HG02798 (cell line): ENCODE data around the gene FNIP1.
"Not testable (repeated sequence)": the region's sequence is repeated elsewhere in the genome, so short reads cannot be mapped to it uniquely, and the experiment has no call there.

Experiments
- ATAC-seq: cut with Tn5 transposase; IDR thresholded peaks from one replicate; pipeline ENCODE4 v1.9.1; 2021; ENCODE audit warnings: mild to moderate bottlenecking; ENCODE audit not compliant: unreplicated experiment, poor library complexity

Gene FNIP1

DNA sequence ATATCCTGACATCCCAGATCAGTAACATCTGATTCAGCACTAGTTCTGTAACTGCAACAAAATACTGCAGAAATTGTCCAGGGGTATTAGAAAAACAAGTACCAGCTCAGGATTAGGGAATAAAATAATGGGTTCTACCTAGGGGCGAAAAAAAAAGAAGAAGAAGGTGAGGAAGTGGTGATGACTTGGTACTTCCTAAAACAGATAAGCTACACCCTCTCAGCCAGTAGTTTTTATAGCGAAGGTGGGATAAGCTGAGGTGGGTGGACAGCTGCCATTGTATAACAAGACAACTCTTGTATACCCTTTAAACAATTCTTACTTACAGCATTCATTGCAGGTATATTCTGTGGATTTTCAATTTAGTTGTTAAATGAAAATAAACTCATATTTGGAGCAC, 180.9 kb downstream of the FNIP1 start:
- no peak for ATAC-seq

- ATAC-seq = no peak
Observed at GRCh38 chr5:131613423-131613822, 183.4 kb downstream of the FNIP1 start.

- no peak for ATAC-seq
Observed at GRCh38 chr5:131611064-131611381, 185.8 kb downstream of the FNIP1 start.

DNA sequence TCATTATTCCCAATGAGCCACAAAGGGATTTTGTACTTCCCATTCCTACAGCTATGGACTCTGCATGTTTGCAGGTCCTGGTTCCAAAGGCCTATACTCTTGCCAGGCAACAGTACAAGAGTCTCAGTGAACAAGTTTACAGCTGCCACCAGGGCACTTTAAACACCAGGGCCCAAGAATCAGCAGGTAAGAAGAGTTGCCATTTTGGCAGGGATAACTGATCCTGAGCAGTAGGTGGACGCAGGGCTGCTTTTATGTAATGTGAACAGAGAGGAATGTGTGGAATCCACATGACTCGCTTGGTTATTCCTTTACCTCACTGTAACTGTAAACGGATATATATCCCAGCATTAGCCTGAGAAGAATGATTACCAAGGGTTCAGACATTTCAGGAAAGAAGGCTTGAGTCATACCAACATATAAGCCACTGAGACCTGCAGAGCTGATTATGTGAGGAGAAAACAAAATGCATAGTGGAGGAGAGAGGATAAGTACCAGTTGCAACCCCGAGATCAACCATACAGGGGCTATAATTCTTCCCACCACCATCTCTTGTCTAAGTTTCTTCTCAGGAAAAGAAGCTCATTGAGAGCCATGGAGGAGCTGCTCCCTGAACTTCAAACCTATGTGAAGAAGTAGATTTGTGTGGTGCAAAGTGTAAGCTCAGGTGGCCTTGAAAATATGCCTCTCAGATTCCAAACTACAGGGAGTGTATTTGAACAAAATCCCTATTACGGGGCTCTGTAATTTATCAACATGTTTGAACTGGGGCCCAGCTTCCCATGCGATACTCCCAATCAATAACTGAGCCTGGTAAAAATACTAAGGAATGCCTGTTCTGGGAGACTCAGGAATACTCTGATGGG, 186.4 kb downstream of the FNIP1 start:
- no peak for ATAC-seq

DNA sequence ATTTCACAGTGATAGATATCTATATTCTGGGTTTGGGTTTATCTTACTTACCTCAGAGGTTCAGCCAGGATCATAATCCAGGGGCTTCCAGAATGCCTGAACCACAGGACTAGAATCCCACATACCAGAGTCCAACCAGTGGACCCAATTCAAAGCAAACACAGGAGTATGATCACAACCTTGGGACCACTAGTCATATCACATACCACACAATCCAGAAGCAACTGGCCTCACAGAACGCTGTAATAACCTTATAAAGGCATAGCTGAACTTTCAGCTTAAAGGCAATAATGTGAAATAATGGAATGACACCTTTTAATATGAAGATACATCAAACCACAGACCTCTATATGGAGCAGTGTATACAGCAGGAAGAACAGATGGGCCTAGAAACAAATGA, 187.0 kb downstream of the FNIP1 start:
- no peak for ATAC-seq

DNA sequence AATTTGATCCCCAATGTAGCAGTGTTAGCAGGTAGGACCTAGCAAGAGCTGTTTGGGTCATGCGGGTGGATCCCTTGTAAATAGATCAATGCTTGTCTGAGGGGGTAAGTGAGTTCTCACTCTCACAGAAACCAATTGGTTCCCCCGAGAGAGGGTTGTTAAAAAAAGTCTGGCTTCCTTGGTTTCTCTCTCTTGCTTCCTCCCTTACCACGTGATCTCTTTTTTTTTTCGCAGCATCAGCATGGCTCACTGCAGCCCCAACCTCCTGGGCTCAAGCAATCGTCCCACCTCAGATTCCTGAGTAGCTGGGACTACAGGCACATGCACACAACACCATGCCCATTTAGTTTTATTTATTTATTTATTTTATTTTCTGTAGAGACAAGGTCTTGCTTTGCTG, 188.2 kb downstream of the FNIP1 start:
- no peak for ATAC-seq

GRCh38 chr5:131607903-131608540, 188.8 kb downstream of the FNIP1 start:
- ATAC-seq = no peak

GRCh38 chr5:131607418-131607817, 189.4 kb downstream of the FNIP1 start:
- ATAC-seq = no peak

- ATAC-seq = no peak
Observed at GRCh38 chr5:131605086-131605485, 191.7 kb downstream of the FNIP1 start.

GRCh38 chr5:131595088-131596033, 201.5 kb downstream of the FNIP1 start:
- ATAC-seq = peak; percentile 68

DNA sequence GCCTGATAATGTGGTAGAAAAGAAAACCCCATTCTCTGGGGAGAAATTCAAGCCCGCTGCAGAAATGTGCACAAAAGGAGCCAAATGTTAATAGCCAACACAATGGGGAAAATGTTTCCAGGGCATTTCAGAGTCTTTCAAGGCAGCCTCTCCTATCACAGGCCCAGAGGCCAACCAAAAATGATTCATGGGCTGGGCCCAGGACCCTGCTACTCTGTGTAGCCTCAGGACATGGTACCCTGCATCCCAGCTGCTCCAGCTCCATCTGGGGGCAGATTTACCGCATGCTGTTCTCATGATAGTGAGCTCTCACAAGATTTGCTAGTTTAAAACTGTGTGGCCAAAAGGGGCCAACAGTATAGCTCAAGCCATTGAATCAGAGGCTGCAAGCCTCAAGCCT, 202.9 kb downstream of the FNIP1 start:
- ATAC-seq = no peak

- ATAC-seq = not testable (repeated sequence)
Observed at GRCh38 chr5:131593436-131593835, 203.4 kb downstream of the FNIP1 start.
